ENCODE measurements around the gene ALKBH5. TPM values are rescaled to one million over a fixed set of nuclear protein-coding genes. Genes with fewer than 3 reads are reported as not detected.

ALKBH5 gene
- total RNA-seq, 1 donor, result 108 TPM

GRCh38 chr17:18246880-18247612, 63.4 kb downstream of the ALKBH5 start:
- TF ChIP-seq CTCF (IDR thresholded peaks at IDR 0.05; ENCODE audit: insufficient read depth, low read length), result no peak
- no peak overlapping the region for H3K4me3 ChIP-seq (ENCODE audit: low read depth, low read length)
- peak; percentile 47 for DNase-seq (ENCODE audit: low read depth)

GRCh38 chr17:18247613-18248001, 64.0 kb downstream of the ALKBH5 start:
- peak; percentile 39 for DNase-seq (ENCODE audit: low read depth)
- TF ChIP-seq CTCF (IDR thresholded peaks at IDR 0.05; ENCODE audit: insufficient read depth, low read length), result no peak
- H3K4me3 ChIP-seq (ENCODE audit: low read depth, low read length), result no peak overlapping the region

- peak; percentile 79 for DNase-seq (ENCODE audit: low read depth)
- TF ChIP-seq CTCF (IDR thresholded peaks at IDR 0.05; ENCODE audit: insufficient read depth, low read length), result peak; percentile 74
- H3K4me3 ChIP-seq (ENCODE audit: low read depth, low read length), result no peak overlapping the region
These were observed 64.7 kb downstream of the ALKBH5 start for GRCh38 chr17:18248300-18248731.

- DNase-seq (ENCODE audit: low read depth), result no peak
- TF ChIP-seq CTCF (IDR thresholded peaks at IDR 0.05; ENCODE audit: insufficient read depth, low read length), result no peak
- no peak overlapping the region for H3K4me3 ChIP-seq (ENCODE audit: low read depth, low read length)
These were observed 65.2 kb downstream of the ALKBH5 start for GRCh38 chr17:18248811-18249210.

- H3K4me3 ChIP-seq (ENCODE audit: low read depth, low read length), result no peak overlapping the region
- DNase-seq (ENCODE audit: low read depth), result no peak
- no peak for TF ChIP-seq CTCF (IDR thresholded peaks at IDR 0.05; ENCODE audit: insufficient read depth, low read length)
These were observed 66.6 kb downstream of the ALKBH5 start for GRCh38 chr17:18250259-18250658.

- DNase-seq (ENCODE audit: low read depth), result no peak
- H3K4me3 ChIP-seq (ENCODE audit: low read depth, low read length), result no peak overlapping the region
- TF ChIP-seq CTCF (IDR thresholded peaks at IDR 0.05; ENCODE audit: insufficient read depth, low read length), result no peak
These were observed 67.1 kb downstream of the ALKBH5 start for GRCh38 chr17:18250708-18251107.

- DNase-seq (ENCODE audit: low read depth), result no peak
- no peak for TF ChIP-seq CTCF (IDR thresholded peaks at IDR 0.05; ENCODE audit: insufficient read depth, low read length)
- no peak overlapping the region for H3K4me3 ChIP-seq (ENCODE audit: low read depth, low read length)
These were observed 67.6 kb downstream of the ALKBH5 start for GRCh38 chr17:18251204-18251603.
